ENCODE measurements around the gene SORCS2. TPM values are rescaled to one million over a fixed set of nuclear protein-coding genes. Genes with fewer than 3 reads are reported as not detected.

SORCS2 gene
- total RNA-seq, 4 donors from 2014 or later, result 2.0 to 7.4 (median 3.6) TPM

DNA sequence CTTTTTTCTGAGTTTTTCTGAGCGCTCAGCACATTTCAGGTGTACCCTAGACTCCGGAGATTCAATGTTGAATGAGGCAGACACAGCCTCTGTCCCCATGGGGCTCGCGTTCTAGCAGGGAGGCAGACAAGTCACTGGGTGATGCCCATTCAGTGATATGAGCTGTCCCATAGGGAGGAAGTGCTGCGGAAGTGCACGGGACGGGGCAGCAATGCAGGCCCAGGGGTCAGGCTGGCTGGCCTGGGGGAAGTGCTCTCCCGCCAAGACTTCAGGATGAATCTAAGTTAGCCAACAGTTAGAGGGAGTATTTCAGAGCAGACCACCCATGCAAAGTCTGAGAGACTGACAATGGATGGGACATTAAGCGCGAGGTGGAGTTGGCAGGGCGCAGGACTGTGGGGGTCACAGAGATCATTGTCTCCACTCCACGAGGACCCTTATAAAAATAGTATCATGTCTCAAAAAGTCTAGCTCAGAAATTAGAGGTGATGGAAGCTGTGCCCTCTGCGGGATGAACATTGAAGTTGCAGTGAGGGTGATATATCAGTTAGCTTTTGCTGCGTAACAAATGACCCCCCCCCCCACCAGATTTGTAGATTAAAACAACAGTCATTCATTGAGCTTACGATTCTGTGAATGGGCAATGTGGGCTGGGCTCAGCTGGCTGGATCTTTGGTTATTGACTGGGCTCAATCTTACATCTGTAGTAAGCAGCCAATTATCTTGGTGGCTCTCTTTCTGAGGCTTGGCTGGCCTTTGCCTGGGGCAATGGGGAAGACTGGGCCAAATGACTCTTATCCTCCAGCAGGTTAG is 226.0 kb downstream of the SORCS2 start:
- Histone ChIP-seq H3K36me3 (no peaks in the 10 kb centered on the region), H3K4me3 (no peak overlapping the region), H3K9me3 (no peaks in the 10 kb centered on the region), H3K27me3 (no peaks in the 10 kb centered on the region), H3K27ac (no peak overlapping the region), H3K4me1 (peaks cover 0 to 13% (median 0%) of the 10 kb centered on the region in 3 donors)
- TF ChIP-seq EP300 (IDR thresholded peaks at IDR 0.05) (no peak), POLR2AphosphoS5 (IDR thresholded peaks at IDR 0.05) (no peak), POLR2A (IDR thresholded peaks at IDR 0.05) (no peak)
- TF ChIP-seq, protein P1, sequence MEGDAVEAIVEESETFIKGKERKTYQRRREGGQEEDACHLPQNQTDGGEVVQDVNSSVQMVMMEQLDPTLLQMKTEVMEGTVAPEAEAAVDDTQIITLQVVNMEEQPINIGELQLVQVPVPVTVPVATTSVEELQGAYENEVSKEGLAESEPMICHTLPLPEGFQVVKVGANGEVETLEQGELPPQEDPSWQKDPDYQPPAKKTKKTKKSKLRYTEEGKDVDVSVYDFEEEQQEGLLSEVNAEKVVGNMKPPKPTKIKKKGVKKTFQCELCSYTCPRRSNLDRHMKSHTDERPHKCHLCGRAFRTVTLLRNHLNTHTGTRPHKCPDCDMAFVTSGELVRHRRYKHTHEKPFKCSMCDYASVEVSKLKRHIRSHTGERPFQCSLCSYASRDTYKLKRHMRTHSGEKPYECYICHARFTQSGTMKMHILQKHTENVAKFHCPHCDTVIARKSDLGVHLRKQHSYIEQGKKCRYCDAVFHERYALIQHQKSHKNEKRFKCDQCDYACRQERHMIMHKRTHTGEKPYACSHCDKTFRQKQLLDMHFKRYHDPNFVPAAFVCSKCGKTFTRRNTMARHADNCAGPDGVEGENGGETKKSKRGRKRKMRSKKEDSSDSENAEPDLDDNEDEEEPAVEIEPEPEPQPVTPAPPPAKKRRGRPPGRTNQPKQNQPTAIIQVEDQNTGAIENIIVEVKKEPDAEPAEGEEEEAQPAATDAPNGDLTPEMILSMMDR (IDR thresholded peaks at IDR 0.05), result no peak
- 75 to 100% methylated on average over 2 to 7 of the region's 15 CpGs for WGBS, 2 donors (ENCODE audit: low coverage in 1 of 2)
- no peak for ATAC-seq

GRCh38 chr4:7419961-7420660 is 227.8 kb downstream of the SORCS2 start:
- Histone ChIP-seq H3K27me3 (no peaks in the 10 kb centered on the region), H3K4me1 (peaks cover 0 to 13% (median 0%) of the 10 kb centered on the region in 3 donors), H3K27ac (no peak overlapping the region), H3K4me3 (no peak overlapping the region), H3K36me3 (no peaks in the 10 kb centered on the region), H3K9me3 (no peaks in the 10 kb centered on the region)
- no peak for ATAC-seq
- 60% methylated on average over 1 of the region's 4 CpGs; no CpG with 5 or more reads in 1 of the 2 donors for WGBS, 2 donors (ENCODE audit: low coverage in 1 of 2)
- TF ChIP-seq, protein P1 (IDR thresholded peaks at IDR 0.05), result no peak
- TF ChIP-seq POLR2A (IDR thresholded peaks at IDR 0.05) (no peak), POLR2AphosphoS5 (IDR thresholded peaks at IDR 0.05) (no peak), EP300 (IDR thresholded peaks at IDR 0.05) (no peak)

- no peak overlapping the region for H3K27ac ChIP-seq
- H3K4me3 ChIP-seq, result no peak overlapping the region
- no peak for TF ChIP-seq POLR2A (IDR thresholded peaks at IDR 0.05)
- TF ChIP-seq, protein P1 (IDR thresholded peaks at IDR 0.05), result no peak
- TF ChIP-seq POLR2AphosphoS5 (IDR thresholded peaks at IDR 0.05), result no peak
- no peak for TF ChIP-seq EP300 (IDR thresholded peaks at IDR 0.05)
- H3K9me3 ChIP-seq, result no peaks in the 10 kb centered on the region
- no peaks in the 10 kb centered on the region for H3K27me3 ChIP-seq
- no peaks in the 10 kb centered on the region for H3K36me3 ChIP-seq
- WGBS, 2 donors (ENCODE audit: low coverage in 1 of 2), result no CpG with 5 or more reads among the region's 14 CpGs
- H3K4me1 ChIP-seq, result peaks cover 0 to 13% (median 0%) of the 10 kb centered on the region in 3 donors
- ATAC-seq, result no peak
Observed at GRCh38 chr4:7420661-7421040, 228.3 kb downstream of the SORCS2 start.

- H3K27me3 ChIP-seq, result no peaks in the 10 kb centered on the region
- H3K4me3 ChIP-seq, result no peak overlapping the region
- no peaks in the 10 kb centered on the region for H3K36me3 ChIP-seq
- TF ChIP-seq, protein P1 (IDR thresholded peaks at IDR 0.05), result no peak
- TF ChIP-seq POLR2AphosphoS5 (IDR thresholded peaks at IDR 0.05), result no peak
- no peak for TF ChIP-seq POLR2A (IDR thresholded peaks at IDR 0.05)
- no peak for TF ChIP-seq EP300 (IDR thresholded peaks at IDR 0.05)
- H3K27ac ChIP-seq, result no peak overlapping the region
- no peaks in the 10 kb centered on the region for H3K9me3 ChIP-seq
- no peak for ATAC-seq
- peaks cover 0 to 13% (median 0%) of the 10 kb centered on the region in 3 donors for H3K4me1 ChIP-seq
- 88 to 95% methylated on average over 6 of the region's 24 CpGs for WGBS, 2 donors (ENCODE audit: low coverage in 1 of 2)
Observed at GRCh38 chr4:7421356-7422150, 229.2 kb downstream of the SORCS2 start.
